GM11168 (cell line): ENCODE measurements around the gene RAB1A.
"Not testable (repeated sequence)": the region's sequence is repeated elsewhere in the genome, so short reads cannot be mapped to it uniquely, and the experiment has no call there.

ENCODE experiments used
- in situ Hi-C: fragments of 300-500 bp; cut with MboI; formaldehyde crosslinking; loops from one replicate; pipeline ENCODE4 v1.12.0; 2022; ENCODE audit warnings: low sequenced_read_pairs; ENCODE audit not compliant: unreplicated experiment

The RAB1A gene

DNA sequence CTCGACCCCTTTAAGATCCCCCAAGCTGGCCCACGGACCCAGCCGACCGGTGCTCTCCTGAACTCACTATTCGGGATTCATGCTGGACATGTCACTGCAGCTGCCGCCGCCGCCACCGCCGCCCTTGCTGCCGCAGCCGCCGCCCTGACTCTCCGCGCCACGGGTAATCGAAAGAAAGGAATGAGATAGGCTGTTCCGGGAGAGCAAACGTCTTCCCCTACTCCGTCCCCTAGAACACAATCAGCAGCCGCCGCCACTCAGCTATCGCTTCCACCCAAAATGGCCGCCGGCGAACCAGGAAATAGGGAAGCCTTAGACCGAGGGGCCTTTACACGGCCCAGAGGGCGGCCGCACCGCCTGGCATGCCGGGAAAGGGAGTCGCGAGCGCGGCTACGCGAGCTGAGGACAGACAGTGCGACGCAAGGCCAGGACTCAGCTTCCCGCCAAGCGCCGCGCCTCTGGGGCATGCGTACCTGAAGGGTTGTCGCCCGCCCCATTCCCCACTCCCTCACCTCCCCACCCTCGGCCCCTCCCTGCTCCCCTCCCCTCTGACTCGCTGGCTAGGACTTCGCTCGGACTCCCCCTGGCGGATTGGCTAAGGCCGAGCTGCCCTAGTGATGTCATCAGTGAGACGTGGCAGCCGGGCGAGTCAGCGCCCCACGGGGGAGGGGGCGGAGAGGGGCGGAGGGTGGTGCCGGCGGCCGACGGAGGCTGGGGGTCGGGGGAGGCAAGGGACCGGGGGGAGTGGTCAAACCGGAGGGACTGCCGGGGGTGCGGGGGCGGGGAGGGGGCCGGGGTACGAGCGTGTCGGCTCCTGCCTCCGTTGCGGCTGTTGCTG is at the start of gene RAB1A:
Gene RAB1A (minus strand): TSS at position 281 of the 838 bp plus-strand sequence. CDS start 191 bp downstream, at position 90.
- in situ Hi-C loops: no loop called here

DNA sequence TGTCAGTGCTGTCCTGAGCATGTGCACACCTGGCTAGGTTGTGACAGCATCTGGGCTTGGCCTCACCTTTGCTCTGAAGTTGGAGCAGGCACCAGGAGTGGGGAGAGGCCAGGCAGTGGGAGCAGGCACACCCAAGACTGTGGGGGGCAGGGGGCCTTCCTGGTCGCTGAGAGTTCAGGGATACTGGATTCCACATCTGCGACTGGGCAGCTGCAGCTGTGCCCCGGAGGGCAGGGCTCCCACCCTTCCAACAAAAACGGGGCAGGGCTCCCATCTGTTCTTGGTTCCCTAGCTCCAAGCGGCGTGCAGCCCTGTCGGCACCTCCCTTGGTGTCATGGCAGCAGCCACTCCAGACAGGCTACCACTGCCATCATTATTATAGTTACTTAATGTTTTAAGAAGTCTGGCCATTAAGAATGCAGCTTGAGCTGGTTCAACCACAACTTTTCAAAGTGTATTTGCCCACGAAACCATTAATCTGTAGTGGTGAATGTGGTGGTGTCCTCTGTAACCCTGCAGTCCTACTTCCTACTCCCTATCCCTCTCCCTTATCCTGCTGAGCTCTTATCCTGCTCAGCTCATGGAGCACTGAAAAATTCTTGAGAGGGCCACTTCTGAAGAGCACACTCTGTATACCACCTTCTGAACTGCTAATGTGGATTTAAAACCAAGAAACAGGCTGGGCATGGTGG is 48.0 kb upstream of the RAB1A start:
- in situ Hi-C loops: no loop called here

DNA sequence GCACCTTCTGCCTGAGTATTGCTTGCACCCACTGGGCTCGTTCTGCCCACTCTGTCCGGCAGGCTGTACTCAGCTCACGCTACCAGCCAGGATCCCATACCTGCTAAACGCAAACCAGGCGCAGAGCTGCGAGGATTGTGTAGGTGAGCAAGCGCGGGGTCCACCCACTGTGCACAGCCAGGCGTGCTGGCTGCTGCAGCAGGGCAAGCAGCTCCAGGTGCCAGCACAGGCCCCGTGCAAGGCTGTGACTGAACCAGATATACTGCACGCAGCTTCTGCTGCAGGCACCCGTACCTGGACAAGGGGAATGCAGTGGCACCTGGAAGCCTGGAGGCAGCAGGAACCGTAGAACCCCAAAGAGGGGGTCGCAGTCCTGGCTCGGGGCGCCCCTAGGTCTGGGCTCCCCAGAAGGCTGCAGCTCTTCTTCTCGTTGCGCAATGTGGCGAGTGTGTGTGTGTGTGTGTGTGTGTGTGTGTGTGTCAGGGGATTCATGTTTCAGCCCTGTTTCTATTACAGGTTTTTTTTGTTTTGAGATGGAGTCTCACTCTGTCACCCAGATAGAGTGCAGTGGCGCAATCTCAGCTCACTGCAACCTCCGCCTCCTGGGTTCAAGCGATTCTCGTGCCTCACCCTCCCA is 46.1 kb upstream of the RAB1A start:
- in situ Hi-C loops: no loop called here

DNA sequence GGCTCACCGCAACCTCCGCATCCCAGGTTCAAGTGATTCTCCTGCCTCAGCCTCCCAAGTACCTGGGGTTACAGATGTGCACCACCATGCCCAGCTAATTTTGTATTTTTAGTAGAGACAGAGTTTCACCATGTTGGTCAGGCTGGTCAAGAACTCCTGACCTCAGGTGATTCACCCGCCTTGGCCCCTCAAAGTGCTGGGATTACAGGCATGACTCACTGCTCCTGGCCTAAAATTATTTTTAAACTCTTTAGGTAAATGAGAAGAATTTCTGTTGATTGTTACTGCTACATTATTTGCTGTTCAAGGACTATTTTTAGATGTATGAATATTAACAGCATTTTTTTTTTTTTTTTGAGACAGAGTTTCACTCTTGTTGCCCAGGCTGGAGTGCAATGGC is 44.1 kb upstream of the RAB1A start:
- in situ Hi-C loops: not testable (repeated sequence)

GRCh38 chr2:65172994-65173790 is 43.3 kb upstream of the RAB1A start:
- in situ Hi-C loops: no loop called here

DNA sequence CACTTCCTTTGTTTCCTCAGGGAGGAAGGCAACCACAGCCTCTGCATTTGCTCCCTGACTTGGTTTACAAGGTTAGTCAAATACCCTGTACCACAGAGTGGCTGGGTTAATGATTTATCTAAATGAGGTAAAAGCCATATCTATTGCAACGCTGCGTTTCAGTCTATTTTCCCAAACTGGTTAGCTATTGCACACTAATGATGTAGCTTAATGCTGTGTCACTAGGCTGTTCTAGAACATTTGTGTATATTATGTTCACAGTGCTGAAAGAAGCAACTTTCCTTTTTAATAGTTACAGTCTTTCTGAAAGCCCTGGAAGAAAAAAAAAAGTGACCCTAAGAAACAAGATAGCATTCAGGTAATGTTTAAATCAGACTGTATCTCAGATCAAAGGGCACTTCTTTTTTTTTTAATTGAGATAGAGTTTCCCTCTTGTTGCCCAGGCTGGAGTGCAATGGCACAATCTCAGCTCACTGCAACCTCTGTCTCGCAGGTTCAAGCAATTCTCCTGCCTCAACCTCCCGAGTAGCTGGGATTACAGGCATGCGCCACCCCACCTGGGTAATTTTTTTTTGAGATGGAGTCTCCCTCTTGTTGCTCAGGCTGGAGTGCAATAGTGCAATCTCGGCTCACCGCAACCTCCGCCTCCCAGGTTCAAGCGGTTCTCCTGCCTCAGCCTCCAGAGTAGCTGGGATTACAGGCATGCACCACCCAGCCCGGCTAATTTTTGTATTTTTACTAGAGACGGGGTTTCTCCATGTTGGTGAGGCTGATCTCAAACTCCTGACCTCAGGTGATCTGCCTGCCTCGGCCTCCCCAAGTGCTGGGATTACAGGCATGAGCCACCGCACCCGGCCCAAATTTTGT is 40.9 kb upstream of the RAB1A start:
- in situ Hi-C loops: not testable (repeated sequence)

DNA sequence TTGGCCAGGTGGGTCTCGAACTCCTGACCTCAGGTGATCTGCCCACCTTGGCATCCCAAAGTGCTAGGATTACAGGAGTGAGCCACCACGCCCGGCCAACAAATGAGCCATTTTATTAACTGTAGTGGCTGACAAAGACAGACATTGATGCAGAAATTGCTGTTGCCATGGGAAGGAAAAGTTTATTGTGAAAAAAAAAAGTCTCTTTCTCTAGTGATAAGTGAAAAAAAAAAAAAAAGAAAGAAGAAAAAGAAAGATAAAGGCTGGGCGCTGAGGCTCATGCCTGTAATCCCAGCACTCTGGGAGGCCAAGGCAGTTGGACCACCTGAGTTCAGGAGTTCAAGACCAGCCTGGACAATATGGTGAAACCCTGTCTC is 39.8 kb upstream of the RAB1A start:
- in situ Hi-C loops: loop anchor here (5.0 kb wide), 1 partner anchor 97 kb away; no protein-coding TSS in a partner anchor

- in situ Hi-C loops: loop anchor here (5.0 kb wide), 1 partner anchor 93 kb away; no protein-coding TSS in a partner anchor
These were observed 35.7 kb upstream of the RAB1A start for GRCh38 chr2:65165558-65165957.

DNA sequence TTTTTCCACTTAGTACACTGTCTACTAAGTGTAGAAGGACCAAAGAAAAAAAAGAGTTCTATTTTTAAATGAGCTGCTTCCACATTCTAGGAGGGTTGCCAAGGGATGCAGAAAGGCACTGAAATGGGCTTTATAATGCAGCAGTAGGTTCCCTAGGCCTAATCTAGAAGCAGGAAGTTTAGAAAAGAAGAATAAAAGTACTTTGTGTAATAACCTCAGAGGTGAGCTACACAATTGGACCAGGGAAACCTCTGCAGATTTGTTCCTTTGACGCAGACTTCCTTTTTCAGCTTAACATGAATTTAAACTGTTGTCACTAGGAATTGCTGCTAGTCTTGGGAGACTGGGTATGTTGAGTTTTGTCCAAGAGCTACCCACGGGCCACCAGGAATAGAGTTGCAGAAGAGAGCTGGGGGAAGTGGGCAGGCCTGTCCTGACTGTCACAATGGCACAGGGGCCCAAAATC is 34.6 kb upstream of the RAB1A start:
- in situ Hi-C loops: no loop called here

- in situ Hi-C loops: no loop called here
These were observed 31.7 kb upstream of the RAB1A start for GRCh38 chr2:65161551-65162100.

GRCh38 chr2:65159906-65160305 is 30.0 kb upstream of the RAB1A start:
- in situ Hi-C loops: no loop called here

DNA sequence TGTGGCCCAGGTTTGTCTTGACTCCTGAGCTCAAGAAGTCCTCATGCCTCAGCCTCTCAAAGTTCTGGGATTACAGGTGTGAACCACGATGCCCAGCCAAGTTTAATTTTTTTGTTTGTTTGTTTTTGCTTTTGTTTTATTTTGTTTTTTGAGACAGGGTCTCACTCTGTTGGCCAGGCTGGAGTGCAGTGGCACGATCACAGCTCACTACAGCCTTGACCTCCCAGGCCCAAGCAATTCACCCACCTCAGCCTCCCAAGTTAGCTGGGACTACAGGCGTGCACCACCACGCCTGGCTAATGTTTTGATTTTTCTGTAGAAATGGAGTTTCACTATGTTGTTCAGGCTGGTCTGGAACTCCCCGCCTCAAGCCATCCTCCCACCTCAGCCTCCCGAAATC is 29.4 kb upstream of the RAB1A start:
- in situ Hi-C loops: no loop called here

DNA sequence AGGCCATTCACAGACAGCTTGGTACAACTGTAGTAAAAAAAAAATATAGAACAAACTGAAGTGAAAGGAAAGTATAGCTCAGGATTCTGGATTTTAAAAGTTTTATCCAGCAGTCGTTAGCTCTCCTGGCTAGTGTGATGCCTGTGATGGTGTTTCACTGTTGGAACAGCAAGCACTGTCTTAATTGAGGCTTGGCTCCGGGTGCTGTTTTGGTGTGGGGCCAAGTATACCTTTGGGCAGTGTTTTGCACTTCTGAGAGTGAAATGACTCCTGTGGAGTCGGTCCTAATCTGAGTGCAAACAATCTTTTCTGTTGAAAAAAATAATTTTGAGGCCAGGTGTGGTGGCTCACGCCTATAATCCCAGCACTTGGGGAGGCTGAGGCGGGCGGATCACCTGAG is 28.7 kb upstream of the RAB1A start:
- in situ Hi-C loops: no loop called here

- in situ Hi-C loops: not testable (repeated sequence)
These were observed 27.9 kb upstream of the RAB1A start for GRCh38 chr2:65157856-65158255.

- in situ Hi-C loops: no loop called here
These were observed 26.1 kb upstream of the RAB1A start for GRCh38 chr2:65156041-65156440.

GRCh38 chr2:65153515-65153914 is 23.6 kb upstream of the RAB1A start:
- in situ Hi-C loops: no loop called here

GRCh38 chr2:65146078-65146477 is 16.2 kb upstream of the RAB1A start:
- in situ Hi-C loops: no loop called here

GRCh38 chr2:65144571-65144970 is 14.7 kb upstream of the RAB1A start:
- in situ Hi-C loops: no loop called here

GRCh38 chr2:65142515-65142914 is 12.6 kb upstream of the RAB1A start:
- in situ Hi-C loops: no loop called here
